RWPE1 (cell line): ENCODE results near the gene CASP7.

Experiments
- CTCF ChIA-PET: fragments of 350-600 bp; sonication (Branson Sonifier 250); formaldehyde crosslinking; extraction: SDS; loops from one replicate; lab custom pipeline; 2021; lab: Yijun Ruan, JAX
- POLR2A ChIA-PET: fragments of 400-600 bp; formaldehyde crosslinking; extraction: SDS; loops from one replicate; lab custom pipeline; 2020; ENCODE audit warnings: antibody characterized with exemption; ENCODE audit not compliant: low non-redundant PET; lab: Yijun Ruan, JAX
- DNase-seq: peaks from one replicate; pipeline ENCODE4 v3.0.0; 2012; ENCODE audit warnings: low spot score
- H3K27ac ChIP-seq: fragments of 450-650 bp; 2 replicates; pipeline ENCODE4 v1.5.1; 2017
- TF ChIP-seq, protein P1 (sequence below): fragments of 450-650 bp; conservative IDR thresholded peaks from 2 replicates; pipeline ENCODE4 v1.5.1; 2017; ENCODE audit warnings: low read depth, mild to moderate bottlenecking

Gene CASP7

DNA sequence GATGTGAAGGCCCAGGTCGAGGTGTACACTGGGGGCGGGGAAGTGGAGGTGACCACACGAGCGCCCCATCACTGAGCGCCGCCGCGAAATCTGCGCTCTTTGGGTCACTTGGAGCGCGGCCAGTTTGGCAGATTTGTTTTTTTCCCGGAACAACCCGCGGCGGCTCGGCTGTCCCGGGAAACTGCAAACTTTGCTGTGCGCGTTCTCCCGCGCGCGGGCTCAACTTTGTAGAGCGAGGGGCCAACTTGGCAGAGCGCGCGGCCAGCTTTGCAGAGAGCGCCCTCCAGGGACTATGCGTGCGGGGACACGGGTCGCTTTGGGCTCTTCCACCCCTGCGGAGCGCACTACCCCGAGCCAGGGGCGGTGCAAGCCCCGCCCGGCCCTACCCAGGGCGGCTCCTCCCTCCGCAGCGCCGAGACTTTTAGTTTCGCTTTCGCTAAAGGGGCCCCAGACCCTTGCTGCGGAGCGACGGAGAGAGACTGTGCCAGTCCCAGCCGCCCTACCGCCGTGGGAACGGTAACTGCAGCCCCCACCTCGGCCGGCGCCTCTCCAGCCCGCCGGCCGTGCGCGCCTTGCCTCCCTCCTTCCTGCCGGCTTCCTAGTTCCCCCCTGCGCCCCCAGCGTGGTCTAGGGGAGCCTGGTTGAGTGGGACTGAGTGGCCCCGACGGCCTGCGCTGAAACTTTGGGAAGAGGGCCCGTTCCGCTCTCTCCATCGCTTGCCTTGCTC, at the start of gene CASP7:
Gene CASP7, plus strand, starts transcription at position 450 of the 727 bp plus-strand sequence. CDS start 17,582 bp downstream, outside the sequence.
- H3K27ac ChIP-seq: peak within 1 kb of the TSS; percentile 91
- ChIA-PET CTCF (interaction anchor here (0.5 to 1.3 kb wide), 22 partner anchors 9 to 1665 kb away, joined by 3 to 8 read pairs (median 3); partner anchors contain the start of gene NRAP), POLR2A (interaction anchor here (0.5 kb wide), 1 partner anchor 731 kb away, joined by 5 read pairs; no protein-coding TSS in a partner anchor)
- peak; percentile 84 for DNase-seq
- TF ChIP-seq, protein P1, sequence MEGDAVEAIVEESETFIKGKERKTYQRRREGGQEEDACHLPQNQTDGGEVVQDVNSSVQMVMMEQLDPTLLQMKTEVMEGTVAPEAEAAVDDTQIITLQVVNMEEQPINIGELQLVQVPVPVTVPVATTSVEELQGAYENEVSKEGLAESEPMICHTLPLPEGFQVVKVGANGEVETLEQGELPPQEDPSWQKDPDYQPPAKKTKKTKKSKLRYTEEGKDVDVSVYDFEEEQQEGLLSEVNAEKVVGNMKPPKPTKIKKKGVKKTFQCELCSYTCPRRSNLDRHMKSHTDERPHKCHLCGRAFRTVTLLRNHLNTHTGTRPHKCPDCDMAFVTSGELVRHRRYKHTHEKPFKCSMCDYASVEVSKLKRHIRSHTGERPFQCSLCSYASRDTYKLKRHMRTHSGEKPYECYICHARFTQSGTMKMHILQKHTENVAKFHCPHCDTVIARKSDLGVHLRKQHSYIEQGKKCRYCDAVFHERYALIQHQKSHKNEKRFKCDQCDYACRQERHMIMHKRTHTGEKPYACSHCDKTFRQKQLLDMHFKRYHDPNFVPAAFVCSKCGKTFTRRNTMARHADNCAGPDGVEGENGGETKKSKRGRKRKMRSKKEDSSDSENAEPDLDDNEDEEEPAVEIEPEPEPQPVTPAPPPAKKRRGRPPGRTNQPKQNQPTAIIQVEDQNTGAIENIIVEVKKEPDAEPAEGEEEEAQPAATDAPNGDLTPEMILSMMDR: 0 out of 2 replicates have a peak, but pooled peaks have one; percentile 2

DNA sequence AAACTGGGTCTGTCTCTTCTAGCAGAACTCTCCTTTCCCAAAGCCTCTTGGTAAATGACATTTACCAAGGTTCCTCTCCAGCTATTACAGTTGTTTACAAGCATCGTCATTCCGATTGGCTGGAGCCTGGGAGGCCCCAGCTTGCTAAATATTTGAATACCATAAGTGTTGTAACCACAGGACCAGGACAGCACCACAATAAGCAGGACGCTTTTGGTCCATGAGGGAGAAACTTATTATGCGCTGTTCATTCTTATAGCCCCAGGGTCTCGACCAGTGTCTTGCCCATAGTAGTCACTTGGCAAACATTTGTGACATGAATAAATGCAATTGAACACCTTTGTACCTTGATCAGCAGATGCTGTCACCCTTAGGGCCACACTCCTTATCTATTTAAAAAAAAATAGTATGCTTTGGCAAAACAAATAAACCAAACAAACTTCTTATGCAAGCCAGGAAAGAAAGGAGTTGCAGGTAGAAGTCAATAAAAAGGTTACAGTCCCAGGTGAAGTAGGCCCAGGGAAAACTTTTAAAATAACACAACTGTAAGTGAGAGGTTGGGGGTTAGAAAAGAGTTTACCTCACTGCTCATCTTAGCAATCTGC, 48.7 kb upstream of the CASP7 start:
- TF ChIP-seq, protein P1: no peak
- DNase-seq: no peak
- H3K27ac ChIP-seq: no peak overlapping the region
- ChIA-PET CTCF (interaction anchor here (0.6 kb wide), 1 partner anchor 15 kb away, joined by 3 read pairs; no protein-coding TSS in a partner anchor), POLR2A (no interaction called here)

DNA sequence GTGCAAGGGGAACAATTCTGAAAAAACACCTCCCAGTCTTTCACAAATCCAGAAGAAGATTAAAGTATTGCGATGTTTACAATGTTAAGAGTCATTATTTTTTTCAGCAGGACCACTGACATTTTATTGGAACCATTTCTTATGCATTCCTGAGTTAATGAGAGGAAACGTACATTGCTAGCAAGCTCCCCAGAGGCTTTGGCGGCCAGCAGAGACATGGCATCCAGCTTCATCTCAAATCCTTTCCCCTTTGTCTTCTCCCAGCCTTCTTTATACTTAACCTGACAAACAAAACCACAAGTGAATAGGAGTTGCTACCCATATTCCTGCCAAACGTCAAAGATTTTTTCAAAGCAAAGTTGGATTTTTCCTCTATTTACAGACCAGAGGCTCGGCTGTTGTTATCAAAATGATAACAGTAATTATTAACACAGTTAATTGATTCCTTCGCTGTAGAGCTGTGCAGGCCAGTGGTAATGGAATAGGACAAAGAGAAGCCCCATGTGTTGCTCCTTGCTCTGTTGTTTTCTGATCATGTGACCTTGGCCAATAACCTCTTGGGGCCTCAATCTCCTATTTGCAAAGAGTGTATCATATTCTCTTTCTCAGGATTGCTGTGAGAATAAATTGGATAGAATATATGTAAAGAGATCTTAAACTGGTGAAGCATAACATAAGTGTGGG, 47.9 kb upstream of the CASP7 start:
- ChIA-PET POLR2A (no interaction called here), CTCF (interaction anchor here (0.6 kb wide), 1 partner anchor 16 kb away, joined by 3 read pairs; no protein-coding TSS in a partner anchor)
- no peak overlapping the region for H3K27ac ChIP-seq
- TF ChIP-seq, protein P1: no peak
- no peak for DNase-seq

DNA sequence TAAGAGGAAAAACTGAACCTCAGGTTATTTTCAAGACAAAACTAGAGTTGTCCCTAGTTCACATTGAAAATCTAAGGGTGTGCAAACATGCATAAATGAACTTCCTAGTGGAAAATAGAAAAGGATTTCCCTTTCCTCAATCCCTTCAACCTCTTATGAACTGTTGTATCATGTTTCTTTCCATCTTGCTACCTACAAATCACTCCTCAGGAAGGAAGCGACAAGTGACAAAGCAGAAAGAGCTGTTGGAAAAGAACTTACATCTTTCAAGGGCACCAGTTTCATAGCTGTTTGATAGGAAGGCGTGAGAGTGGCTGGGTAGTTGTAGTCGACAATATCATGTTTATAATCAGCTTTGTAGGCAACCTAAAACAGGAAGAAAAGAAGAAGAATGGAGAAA, 39.7 kb upstream of the CASP7 start:
- TF ChIP-seq, protein P1: no peak
- CTCF ChIA-PET: interaction anchor here (0.6 to 1.5 kb wide), 3 partner anchors 24 to 1534 kb away, joined by 3 to 4 read pairs (median 3); no protein-coding TSS in a partner anchor
- POLR2A ChIA-PET: no interaction called here
- no peak overlapping the region for H3K27ac ChIP-seq
- no peak for DNase-seq

DNA sequence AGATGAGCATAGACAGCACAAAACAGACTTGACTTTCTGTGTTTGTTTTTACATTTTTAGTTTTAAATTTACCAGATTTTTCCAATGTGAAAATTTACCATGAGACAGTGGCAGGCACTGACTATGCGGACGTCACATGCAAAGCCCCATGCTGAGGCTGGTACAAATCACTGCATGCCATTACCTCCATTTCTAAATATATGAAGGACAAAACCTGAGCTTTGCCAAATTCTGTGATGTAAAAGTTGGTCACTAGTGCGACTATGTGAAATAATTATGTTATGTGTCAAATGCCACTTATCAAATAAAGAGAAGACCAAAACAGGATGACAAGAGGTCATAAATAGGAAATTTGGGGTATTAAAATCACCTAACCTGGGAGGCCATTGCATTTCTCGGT, 38.0 kb upstream of the CASP7 start:
- CTCF ChIA-PET: interaction anchor here (1.1 kb wide), 1 partner anchor 257 kb away, joined by 3 read pairs; no protein-coding TSS in a partner anchor
- no peak for DNase-seq
- no peak overlapping the region for H3K27ac ChIP-seq
- TF ChIP-seq, protein P1: no peak
- POLR2A ChIA-PET: no interaction called here

DNA sequence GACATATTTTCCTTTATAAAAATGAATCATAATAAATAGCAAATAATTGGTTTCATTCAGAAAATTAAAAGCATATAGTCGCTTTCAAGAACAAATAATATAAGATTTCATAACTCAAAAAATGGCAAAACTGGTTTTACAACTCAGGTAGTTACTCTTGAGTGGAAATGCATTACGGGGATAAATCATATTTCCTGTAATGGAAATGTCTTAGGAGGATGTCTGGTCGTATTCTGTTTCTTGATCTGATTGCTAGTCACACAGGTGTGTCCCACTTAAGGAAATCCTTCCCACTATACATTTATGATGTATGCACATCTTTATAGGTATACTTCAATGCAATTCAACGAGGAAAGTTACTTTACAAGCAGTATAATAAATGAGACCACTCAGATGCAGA, 36.5 kb upstream of the CASP7 start:
- DNase-seq: no peak
- TF ChIP-seq, protein P1: no peak
- CTCF ChIA-PET: no interaction called here
- no peak overlapping the region for H3K27ac ChIP-seq
- POLR2A ChIA-PET: no interaction called here
